HG02981 (cell line): Measurements from ENCODE around the gene TPST1.
"Not testable (repeated sequence)": the region's sequence is repeated elsewhere in the genome, so short reads cannot be mapped to it uniquely, and the experiment has no call there.

Experiments
- ATAC-seq: cut with Tn5 transposase; IDR thresholded peaks from one replicate; pipeline ENCODE4 v1.9.1; 2021; ENCODE audit warnings: mild to moderate bottlenecking, moderate library complexity; ENCODE audit not compliant: unreplicated experiment

The TPST1 gene

DNA sequence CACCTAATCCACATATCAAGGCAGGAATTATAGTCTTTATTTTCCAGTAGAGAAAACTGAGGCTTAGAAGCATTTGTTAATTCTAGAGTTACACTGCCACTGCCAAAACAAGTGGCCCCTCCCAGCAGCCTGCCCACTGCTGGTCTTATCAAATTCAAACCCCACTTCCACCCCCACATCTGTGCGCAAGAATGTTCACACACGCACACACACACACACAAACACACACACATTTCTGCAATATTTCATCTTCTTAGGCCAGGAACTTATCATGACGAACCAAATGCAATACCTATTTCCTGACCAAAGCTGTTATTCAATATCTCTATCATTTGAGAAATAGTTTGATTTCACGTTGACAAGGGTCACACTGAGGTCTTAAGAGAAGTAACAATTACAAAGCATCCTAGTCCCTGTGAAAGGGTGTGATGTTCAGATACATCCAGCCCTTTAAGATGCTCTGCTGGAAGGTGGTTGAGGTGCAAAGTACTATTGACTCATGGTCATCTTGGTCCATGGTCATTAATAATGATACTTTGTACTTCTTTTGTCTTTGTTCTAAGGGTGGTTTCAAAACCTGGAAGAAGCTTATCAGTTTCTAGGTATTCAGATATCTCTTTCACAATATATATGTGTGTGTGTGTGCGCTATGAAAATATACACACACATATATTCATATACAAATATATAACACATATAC lies 169.2 kb downstream of the TPST1 start:
- ATAC-seq = not testable (repeated sequence)

DNA sequence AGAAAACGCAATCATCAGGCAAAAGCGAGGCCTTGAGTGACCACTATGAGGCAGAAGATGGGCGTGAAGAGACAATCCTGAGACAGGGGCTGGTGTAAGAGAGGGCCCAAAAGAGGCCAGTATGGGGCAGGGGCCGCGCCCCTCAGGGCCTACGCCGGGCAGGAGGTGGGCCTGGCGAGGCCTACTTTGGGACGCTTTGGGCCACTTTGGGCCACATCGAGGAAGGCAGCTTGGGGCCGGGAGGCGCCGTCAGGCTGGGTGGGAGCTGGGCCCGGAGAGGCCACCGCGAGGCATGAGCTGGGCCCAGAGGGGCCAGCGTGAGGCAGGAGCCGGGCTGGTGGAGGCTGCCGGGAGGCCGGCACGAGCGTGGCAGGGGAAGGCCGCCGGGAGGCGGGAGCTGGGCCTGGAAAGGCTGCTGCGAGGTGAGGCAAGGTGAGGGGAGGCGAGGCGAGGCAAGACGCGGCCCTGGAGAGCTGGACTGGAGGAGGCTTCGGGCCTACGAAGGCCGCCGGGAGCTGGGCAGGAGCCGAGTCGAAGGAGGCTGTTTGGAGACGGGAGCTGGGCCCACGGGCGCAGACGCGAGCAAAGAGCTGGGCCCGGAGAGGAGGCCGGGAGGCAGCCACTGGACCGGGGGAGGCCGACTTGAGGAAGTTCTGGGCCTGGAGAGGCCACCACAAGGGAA lies 171.3 kb downstream of the TPST1 start:
- no peak for ATAC-seq

DNA sequence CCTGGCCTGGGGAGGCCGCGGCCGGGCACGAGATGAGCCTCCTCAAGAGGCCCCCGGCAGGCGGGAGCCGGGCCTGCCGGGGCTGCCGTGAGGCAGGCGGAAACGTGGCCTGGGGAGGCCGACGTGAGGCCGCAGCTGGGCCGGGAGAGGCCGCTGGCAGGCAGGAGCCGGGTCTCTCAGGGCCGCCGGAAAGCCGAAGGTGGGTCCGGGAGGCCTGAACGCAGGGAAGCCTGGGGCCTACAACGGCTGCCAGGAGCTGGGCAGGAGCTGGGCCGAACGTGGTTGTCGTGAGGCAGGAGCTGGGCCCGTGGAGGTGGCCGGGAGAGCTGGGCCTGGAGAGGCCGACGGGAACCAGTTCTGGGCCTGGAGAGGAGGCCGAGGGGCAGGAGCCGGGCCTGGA lies 171.9 kb downstream of the TPST1 start:
- no peak for ATAC-seq

DNA sequence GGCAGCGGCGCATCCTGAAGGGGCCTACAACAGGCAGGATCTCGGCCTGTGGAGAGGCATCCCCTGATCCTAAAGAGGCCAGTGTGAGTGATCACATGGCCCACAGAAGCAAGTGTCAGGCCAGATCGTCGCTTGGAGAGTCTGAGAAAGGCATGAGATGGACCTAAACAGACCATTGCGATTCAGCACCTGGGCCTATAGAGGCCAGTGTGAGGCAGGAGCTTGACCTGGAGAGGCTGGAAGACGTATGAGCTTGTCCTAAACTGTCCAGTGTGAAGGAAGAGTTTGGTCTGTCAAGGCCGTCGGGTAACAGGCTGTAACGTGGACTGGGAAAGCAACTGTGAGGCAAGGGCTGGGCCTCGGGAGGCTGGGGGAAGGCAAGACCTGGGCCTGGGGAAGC lies 172.6 kb downstream of the TPST1 start:
- no peak for ATAC-seq

DNA sequence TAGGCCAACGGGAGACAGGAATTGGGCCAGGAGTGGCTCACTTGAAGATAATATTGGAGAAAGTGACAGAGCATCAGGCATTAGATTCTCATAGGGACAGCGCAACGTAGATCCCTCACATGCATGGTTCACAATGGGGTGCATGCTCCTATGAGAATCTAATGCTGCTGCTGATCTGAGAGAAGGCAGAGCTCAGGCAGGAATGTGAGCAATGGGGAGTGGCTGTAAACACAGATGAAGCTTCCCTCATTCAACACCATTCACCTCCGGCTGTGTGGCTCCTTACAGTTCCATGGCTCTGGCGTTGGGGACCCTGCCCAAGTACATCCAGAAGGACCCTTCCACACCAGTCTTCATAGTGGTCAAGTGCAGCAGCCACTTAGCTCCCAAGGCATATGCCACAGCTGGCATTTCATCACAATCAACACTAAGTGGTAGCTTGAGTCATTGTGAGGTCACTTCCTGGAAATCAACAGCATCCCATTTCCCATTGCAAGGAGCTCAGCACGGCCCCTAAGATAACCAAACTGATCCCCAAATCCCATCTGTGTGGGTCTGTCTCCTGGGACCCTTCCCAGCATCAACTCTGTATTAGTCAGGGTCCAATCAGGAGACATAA lies 174.5 kb downstream of the TPST1 start:
- no peak for ATAC-seq

DNA sequence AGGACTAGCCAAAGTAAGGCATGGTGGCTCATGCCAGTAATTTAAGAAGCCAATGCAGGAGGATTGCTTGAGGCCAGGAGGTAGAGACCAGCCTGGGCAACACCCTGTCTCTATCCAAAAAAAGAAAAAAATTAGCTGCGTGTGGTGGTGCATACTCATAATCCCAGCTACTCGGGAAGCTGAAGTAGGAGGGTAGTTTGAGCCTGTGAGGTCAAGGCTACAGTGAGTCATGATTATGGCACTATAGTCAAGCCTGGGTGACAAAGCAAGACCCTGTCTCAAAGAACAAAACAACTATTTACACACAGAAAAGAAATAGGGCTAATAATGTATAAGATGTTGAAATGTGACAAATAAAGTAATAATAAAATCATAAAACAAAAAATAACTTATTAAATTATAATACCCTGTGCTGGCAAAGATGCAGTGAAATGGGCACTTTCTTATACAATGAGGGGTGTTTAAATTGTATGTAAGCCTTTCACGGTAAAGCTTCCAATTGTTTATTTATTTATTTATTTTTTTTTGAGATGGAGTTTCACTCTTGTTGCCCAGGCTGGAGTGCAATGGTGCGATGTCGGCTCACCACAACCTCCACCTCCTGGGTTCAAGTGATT lies 175.2 kb downstream of the TPST1 start:
- ATAC-seq = no peak

DNA sequence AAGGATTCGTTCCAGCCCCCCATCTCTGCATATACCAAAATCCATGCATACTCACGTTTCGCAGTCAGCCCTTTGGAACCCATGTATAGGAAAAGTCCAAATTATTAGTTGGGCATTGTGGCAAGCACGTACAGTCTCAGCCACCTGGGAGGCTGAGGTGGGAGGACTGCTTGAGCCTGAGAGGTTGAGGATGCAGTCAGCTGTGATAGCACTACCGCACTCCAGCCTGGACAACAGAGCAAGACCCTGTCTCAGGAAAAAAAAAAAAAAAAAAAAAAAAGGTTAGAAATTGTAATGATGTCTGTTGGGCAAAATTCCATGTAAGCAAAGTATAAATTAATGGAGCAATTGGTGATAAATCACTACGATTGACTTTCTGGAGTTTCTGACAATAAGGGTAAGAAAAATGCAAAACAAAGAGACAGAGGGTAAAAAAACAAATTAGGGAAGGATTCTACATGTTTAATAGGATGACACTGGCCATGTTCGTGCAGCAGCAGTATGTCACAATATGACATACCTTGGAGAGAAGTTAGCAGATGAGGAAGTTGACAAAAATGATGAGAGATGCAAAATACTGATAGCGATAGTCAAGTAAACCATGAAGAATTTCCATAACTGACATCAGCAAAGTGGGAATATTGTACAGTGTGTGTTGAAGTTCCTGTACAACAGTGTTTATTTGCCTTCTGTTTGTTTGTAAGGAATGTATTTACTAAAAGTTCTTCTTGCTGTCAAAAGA lies 177.2 kb downstream of the TPST1 start:
- ATAC-seq = not testable (repeated sequence)

DNA sequence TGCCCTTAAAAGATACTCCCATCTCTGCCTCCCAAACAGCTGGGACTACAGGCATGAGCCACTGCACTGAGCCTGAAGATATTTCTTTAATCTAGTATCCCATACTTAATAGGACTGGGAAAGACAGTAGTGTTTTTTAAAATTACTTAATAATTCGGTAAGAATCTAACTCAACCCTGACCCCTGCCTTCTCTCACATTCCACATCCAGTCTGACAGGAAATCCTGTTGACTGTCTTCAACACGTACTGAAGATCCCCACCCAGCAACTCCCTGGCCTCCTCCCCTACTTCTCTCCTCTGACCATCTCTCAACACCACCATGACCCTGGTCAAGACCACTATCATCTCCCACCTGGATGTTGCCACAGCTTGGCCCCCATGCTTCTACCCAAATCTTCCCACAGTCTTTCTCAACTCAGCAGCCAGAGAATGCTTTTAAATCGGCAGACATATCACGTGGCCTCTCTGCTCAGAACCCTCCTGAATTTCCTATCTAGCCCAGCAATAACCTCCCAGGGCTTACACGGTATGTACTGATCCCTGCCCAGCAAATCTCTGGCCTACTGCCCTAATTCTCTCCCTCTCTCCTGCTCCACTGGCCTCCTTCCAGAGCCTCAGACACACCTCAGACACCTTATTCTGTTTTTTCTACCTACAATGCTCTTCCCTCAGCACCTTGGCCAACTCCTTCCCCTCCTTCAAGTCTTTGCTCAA lies 180.2 kb downstream of the TPST1 start:
- not testable (repeated sequence) for ATAC-seq

DNA sequence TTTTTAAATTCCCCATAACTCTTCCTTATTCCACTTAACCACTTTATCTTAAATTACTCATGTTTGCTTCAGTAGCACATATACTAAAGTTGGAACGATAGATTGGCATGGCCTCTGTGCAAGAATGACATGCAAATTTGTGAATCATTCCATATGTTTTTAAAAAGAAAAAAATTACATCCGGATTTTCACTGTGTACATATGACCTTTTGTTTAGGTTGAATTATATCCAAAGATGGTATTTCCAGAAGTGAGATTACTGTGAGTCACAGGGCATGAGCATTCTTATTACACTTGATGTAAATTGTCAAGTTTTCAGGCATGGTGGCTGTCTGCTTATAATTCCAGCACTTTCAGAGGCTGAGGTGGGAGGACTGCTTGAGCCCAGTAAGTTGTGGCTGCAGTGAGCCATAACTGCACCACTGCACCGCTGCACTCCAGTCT lies 190.0 kb downstream of the TPST1 start:
- ATAC-seq = not testable (repeated sequence)

DNA sequence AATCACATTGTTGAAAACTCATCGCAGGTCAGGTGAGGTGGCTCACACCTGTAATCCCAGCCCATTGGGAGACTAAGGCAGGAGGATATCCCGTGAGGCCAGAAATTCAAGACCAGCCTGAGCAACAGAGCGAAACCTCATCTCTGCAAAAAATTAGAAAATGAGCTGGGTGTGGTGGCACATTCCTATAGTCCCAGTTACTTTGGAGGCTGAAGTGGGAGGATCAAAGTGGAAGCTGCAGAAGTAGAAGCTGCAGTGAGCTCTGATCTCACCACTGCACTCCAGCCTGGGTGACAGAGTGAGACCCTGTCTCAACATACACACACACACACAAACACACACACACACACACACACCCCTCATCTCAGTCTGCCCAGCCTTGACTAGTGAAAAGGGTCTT lies 190.9 kb downstream of the TPST1 start:
- ATAC-seq = not testable (repeated sequence)

DNA sequence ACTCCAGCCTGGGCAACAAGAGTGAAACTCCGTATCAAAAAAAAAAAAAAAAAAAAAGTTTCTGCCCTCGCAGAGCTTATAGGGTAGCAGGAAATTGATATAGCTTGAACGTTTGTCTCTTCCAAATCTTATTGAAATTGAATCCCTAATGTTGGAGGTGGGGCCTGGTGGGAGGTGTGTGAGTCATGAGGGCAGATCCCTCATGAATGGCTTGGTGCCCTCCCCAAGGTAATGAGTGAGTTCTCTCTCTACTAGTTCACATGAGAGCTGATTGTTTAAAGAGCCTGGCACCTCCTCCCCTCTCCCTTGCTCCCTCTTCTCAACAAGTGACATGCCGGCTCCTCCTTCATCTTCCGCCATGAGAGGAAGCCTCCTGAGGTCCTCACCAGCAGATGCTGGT lies 193.7 kb downstream of the TPST1 start:
- ATAC-seq = not testable (repeated sequence)

DNA sequence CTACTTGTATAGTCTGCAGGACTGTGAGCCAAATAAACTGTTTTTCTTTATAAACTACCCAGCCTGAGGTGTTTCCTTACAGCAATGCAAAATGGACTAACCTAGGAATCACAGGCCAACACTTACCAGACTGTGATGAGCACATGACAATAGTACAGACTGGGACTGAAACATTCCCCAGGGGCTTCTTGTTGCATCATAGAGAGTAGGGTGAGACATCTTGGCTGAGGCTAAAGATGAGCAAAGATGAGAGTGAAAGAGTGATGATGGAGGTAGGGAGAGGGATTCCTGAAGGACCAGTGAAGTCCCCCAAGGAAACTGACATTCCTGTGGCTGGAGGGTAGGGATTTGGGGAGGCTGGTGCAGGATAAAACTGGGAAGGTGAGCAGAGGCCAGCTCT lies 194.4 kb downstream of the TPST1 start:
- ATAC-seq = no peak

DNA sequence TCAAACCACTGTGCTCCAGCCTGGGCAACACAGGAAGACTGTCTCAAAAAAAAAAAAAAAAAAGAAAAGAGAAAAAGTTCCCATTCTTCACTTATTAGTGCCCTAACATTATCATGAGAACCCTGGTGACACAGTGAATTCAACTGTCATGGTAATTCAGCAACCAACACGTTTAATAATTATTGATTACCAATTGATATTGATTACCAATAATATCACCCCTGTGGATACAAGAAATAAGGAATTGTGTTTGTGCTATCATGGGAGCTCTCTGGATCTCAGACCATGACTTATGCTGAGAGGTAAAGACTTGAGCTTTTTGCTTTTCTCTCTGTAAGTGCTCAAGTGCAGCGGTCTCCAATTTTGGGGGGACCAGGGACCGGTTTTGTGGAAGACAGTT lies 195.3 kb downstream of the TPST1 start:
- ATAC-seq = no peak

DNA sequence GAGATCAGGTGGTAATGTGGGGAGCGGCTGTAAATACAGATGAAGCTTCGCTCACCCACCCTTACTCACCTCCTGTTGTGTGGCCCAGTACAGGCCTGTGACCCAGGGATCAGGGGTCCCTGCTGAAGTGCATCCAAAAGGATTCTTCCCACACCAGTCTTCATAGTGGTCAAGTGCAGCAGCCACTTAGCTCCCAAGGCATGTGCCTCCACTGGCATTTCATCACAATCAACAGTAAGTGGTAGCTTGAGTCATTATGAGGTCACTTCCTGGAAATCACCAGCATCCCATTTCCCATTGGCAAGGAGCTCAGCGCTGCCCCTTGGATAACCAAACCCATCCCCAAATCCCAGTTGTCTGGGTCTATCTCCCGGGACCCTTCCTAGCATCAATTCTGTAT lies 196.0 kb downstream of the TPST1 start:
- ATAC-seq = not testable (repeated sequence)

DNA sequence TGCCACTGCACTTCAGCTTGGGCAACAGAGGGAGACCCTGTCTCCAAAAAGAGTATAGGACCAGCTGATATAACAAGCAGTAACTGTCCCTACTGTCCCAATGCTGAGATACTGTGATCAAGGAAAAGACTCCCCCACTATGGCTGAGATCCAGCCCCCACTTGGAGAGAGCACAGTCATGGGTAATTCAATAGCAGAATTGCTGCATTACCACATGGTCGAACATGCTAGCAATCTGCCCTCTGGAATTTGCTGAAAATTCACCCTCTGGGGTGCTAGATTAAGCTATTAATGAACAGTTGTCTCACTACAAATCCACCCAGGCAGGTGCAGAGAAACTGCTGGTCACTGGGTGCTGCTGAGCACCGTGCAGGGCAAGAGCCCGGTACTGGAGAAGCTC lies 196.8 kb downstream of the TPST1 start:
- not testable (repeated sequence) for ATAC-seq

DNA sequence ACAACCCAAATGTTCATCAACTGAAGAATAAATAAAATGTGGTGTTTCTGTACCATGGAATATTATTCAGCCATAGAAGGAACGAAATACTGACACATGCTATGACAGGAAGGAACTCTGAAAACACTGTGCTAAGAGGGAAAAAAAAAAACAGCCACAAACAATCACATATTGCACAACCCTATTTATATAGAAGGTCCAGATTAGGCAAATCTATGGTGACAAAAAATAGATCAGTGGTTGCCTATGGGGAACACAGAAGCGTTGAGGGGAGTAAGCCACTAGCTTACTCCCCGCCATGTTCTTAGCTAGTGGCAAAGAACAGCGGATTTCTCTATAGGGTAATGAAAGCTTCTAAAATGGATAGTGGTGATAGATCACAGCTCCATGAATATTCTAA lies 198.4 kb downstream of the TPST1 start:
- no peak for ATAC-seq

DNA sequence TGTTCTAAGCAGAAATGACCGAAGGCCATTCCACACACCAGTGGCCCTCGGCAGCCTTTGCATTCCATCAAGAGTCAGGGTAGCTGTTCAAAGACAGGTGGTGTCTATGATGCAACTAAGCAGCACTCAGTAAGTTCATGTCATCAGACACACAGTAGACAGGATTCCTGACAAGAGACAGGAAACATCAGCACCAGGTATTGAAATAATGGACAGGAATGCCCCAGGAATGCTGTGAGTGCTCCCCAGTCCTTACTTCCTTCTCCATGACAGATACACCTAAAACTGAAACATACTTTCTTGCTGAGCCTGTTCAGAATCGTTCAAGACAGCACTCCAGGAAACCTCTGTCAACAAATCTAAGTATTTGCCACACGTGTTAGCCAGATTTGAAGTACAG lies 204.4 kb downstream of the TPST1 start:
- ATAC-seq = no peak
